GM06990 (cell line): Measurements from ENCODE around the gene MR1.
"Not testable (repeated sequence)": the region's sequence is repeated elsewhere in the genome, so short reads cannot be mapped to it uniquely, and the experiment has no call there.

Source experiments
- DNase-seq: peaks from one replicate; pipeline ENCODE4 v3.0.0-alpha.2; 2011; ENCODE audit not compliant: insufficient read length; ENCODE audit errors: extremely low read depth
- H3K27me3 ChIP-seq: replicated peaks from 2 replicates; pipeline ENCODE4 v1.6.0; 2011; ENCODE audit warnings: low read length; ENCODE audit not compliant: control insufficient read depth, insufficient read depth
- H3K36me3 ChIP-seq: 2 replicates; pipeline ENCODE4 v1.5.1; 2011; ENCODE audit warnings: low read length; ENCODE audit not compliant: control insufficient read depth, insufficient read depth
- H3K4me3 ChIP-seq: replicated peaks from 2 replicates; pipeline ENCODE4 v1.5.1; 2011; ENCODE audit warnings: low read depth, mild to moderate bottlenecking, control low read depth, low read length
- TF ChIP-seq, protein P1 (sequence below): IDR thresholded peaks from 2 replicates; pipeline ENCODE4 v1.5.1; 2011; ENCODE audit warnings: low read length, control low read depth, mild to moderate bottlenecking, inconsistent platforms; ENCODE audit not compliant: insufficient read depth, poor library complexity, severe bottlenecking

Gene MR1

DNA sequence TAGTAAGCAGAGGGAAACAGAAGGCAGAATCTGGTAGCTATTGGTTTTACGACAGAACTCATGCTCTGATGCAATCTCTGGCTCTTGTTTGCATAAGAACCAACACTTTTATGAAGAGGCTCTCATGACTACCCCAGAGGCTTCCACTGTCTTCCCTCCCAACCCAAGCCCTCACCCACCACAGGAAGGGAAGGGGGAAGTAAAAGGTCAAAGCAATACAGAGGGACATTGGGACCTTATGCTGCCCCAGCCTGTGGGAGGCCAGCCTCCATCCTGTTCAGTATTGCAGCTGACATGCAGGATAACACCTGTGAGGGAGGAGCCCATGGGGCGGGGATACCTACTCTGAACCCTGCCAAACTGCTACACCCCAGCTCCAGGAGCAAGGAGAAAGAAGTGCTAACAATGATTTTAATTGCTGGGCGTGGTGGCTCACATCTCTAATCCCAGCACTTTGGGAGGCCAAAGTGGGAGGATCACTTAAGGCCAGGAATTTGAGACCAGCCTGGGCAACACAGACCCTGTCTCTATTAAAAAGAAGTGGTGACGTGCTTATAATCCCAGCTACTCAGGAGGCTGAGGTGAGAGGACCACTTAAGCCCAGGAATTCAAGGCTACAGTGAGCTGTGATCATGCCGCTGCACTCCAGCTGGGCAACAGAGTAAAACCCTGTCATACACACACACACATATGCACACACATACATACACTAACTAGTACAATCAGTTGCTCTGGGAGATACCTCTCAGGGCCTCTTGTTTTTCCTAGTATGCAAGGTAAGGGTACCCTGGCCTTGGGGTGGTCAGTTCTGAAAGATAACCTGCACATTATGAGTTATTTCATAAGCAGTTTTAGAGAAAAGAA lies 9.5 kb downstream of the MR1 start:
- H3K27me3 ChIP-seq, result no peaks in the 10 kb centered on the region

DNA sequence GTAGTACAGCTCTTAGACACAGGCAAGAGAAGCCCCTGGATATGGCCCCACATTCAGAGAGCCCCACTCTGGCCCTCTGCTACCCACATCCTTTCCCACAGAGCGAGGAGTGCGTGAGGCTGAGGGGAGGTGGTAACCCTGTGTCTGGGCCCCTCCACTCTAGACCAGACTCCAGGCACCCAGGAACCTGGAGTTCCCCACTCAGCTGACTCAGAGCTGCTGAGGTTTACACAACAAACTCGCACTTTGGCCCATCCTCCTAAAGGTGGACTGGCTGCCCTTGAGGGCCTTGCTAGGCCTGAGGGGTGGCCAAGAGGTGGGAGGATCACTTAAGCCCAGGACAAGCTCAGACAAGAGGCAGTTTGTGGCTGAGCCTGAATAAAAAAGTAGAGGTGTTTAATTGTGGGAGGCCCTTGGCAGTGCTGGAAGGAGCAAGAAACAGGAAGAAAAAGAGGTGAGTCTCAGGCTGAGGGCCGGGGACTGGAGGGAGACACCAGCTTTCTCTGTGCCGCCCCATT lies 10.7 kb downstream of the MR1 start:
- TF ChIP-seq, protein P1, sequence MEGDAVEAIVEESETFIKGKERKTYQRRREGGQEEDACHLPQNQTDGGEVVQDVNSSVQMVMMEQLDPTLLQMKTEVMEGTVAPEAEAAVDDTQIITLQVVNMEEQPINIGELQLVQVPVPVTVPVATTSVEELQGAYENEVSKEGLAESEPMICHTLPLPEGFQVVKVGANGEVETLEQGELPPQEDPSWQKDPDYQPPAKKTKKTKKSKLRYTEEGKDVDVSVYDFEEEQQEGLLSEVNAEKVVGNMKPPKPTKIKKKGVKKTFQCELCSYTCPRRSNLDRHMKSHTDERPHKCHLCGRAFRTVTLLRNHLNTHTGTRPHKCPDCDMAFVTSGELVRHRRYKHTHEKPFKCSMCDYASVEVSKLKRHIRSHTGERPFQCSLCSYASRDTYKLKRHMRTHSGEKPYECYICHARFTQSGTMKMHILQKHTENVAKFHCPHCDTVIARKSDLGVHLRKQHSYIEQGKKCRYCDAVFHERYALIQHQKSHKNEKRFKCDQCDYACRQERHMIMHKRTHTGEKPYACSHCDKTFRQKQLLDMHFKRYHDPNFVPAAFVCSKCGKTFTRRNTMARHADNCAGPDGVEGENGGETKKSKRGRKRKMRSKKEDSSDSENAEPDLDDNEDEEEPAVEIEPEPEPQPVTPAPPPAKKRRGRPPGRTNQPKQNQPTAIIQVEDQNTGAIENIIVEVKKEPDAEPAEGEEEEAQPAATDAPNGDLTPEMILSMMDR, result no peak
- DNase-seq, result peak; percentile 39
- no peaks in the 10 kb centered on the region for H3K27me3 ChIP-seq
- peaks cover 7% of the 10 kb centered on the region for H3K36me3 ChIP-seq
- H3K4me3 ChIP-seq, result peak overlapping the region; percentile 38

More for the DNA sequence above, 9.5 kb downstream of the MR1 start:
- Histone ChIP-seq H3K4me3 (no peak overlapping the region), H3K36me3 (peaks cover 4% of the 10 kb centered on the region)
- TF ChIP-seq, protein P1, result no peak
- DNase-seq, result no peak

DNA sequence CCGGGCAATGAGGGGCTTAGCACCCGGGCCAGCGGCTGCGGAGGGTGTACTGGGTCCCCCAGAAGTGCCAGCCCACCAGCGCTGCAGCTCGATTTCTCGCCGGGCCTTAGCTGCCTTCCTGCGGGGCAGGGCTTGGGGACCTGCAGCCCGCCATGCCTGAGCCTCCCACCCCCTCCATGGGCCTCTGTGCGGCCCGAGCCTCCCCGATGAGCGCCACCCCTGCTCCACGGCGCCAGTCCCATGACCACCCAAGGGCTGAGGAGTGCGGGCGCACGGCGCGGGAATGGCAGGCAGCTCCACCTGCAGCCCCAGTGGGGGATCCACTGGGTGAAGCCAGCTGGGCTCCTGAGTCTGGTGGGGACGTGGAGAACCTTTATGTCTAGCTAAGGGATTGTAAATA lies 12.2 kb downstream of the MR1 start:
- not testable (repeated sequence) for H3K4me3 ChIP-seq, H3K27me3 ChIP-seq, H3K36me3 ChIP-seq, DNase-seq

- Histone ChIP-seq H3K4me3 (no peak overlapping the region), H3K36me3 (peaks cover 19% of the 10 kb centered on the region), H3K27me3 (no peaks in the 10 kb centered on the region)
- TF ChIP-seq, protein P1, result no peak
- DNase-seq, result no peak
These were observed 15.6 kb downstream of the MR1 start for GRCh38 chr1:181049378-181049777.

- no peak overlapping the region for H3K4me3 ChIP-seq
- peaks cover 19% of the 10 kb centered on the region for H3K36me3 ChIP-seq
- TF ChIP-seq, protein P1, result no peak
- no peaks in the 10 kb centered on the region for H3K27me3 ChIP-seq
- no peak for DNase-seq
These were observed 17.1 kb downstream of the MR1 start for GRCh38 chr1:181050922-181051321.

DNA sequence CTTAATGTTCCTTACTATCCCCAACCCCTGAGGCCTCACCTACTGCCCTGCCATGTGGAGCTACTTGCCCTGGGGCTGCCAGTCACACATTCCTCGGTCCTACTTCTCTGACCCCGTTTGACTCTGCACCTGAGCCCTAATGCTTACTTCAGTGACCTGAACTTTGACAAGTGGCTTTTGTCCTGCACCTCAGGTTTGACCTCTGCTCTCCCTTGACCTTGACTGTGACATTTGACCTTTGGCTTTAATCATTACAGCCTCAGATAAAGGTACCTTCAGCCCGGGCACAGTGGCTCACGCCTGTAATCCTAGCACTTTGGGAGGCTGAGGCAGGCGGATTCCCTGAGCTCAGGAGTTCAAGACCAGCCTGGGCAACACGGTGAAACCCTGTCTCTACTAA lies 22.8 kb downstream of the MR1 start:
- no peak for DNase-seq
- Histone ChIP-seq H3K27me3 (no peaks in the 10 kb centered on the region), H3K36me3 (peaks cover 10% of the 10 kb centered on the region), H3K4me3 (no peak overlapping the region)
- TF ChIP-seq, protein P1, result no peak
